GM20000 (cell line): ENCODE data around the gene BCL2.

ENCODE experiments used
- DNase-seq: peaks from one replicate; pipeline ENCODE4 v3.0.0; 2012; ENCODE audit warnings: low spot score
- CTCF ChIP-seq: IDR thresholded peaks from 2 replicates; pipeline ENCODE4 v1.5.1; 2012; ENCODE audit warnings: mild to moderate bottlenecking, control low read depth; ENCODE audit errors: extremely low read depth, missing control alignments

BCL2 gene

GRCh38 chr18:63150942-63151421 is 168.6 kb downstream of the BCL2 start:
- DNase-seq: no peak
- no peak for TF ChIP-seq CTCF

DNA sequence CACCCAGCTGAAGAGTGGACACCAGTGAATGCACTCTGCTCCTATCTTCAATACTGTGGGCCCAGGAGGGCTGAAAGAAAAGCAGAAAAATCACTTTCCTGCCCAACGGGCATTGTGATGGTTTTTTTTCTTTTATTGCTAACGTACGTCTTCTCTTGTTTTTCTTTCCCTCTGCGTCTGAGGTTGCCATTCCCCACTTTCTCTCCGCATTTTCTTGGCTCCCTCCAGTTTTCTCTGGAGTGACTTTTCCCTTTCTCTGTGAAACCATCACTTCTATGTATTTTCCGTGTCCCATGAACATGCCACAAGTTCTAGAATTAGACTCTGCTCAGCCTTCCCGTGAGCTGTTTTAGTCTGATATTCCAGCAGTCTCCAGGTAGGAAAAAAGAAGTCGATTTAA is 169.2 kb downstream of the BCL2 start:
- no peak for DNase-seq
- TF ChIP-seq CTCF: no peak

GRCh38 chr18:63149302-63149587 is 170.3 kb downstream of the BCL2 start:
- no peak for DNase-seq
- no peak for TF ChIP-seq CTCF

GRCh38 chr18:63148449-63149301 is 170.9 kb downstream of the BCL2 start:
- no peak for DNase-seq
- no peak for TF ChIP-seq CTCF

DNA sequence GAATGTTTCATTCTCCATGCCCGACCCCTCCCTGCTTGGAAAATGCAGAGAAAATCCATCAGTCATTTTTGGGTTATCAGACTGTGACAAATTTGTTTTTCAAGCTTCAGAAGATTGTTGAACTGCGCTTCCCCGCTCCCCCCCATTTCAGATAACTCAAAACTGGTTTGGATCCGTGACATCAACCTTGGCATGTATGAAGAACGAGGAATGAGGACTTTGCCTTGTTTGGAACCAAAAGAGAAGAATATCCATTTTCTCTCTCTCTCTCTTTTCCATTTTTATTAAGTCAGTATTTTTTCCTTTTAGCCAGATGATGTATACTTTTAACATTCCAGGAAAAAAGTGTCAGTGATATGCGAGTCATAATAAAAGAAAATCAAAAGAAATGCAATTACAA is 171.6 kb downstream of the BCL2 start:
- TF ChIP-seq CTCF: no peak
- no peak for DNase-seq

- TF ChIP-seq CTCF: no peak
These were observed 172.7 kb downstream of the BCL2 start for GRCh38 chr18:63146828-63147409.

GRCh38 chr18:63145851-63146555 is 173.6 kb downstream of the BCL2 start:
- DNase-seq: no peak
- TF ChIP-seq CTCF: no peak

More at GRCh38 chr18:63146828-63147409, 172.7 kb downstream of the BCL2 start:
- no peak for DNase-seq
